ENCODE results near the gene FLYWCH2. TPM values are rescaled to one million over a fixed set of nuclear protein-coding genes. Genes with fewer than 3 reads are reported as not detected.

The FLYWCH2 gene
- total and polyA plus RNA-seq, 2 of the 13 experiments (the other 11 are each of a cell fraction or from before 2014, with no cell fraction given), result 16.9 to 19.8 TPM

DNA sequence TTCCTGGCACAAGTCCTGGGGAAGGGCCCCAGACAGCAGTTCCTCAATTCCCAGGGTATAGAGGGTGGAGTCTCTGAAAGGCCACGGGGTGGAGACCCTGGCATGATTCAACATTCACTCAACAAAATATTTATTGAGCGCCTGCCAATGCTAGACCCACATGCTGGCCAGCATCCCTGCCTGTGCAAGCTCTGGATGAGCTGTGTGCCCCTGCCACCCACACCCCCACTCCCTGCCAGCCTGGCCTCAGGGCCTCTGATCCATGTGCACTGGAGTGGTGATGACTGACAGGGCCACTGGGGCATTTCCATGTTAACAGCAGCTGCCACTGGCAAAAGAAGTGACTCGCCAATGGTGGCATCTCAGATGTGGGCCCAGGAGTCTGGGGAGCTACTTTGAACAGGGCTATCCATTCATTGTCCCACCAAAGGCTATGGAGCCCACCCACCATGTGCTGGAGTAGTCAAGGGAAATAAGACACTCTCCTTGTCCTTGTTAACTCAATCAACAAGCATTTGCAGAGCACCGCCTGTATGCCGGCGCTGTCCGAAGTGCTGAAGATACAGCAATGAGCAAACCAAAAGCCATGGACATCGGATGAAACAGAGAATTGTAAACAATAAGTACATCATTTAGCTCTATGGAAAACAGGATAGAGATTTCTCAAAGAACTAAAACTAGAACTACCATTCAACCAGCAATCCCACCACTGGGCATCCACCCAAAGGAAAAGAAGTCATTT, 22.0 kb upstream of the FLYWCH2 start:
- Histone ChIP-seq H3K4me3 (replicated peaks in 1 of 3; ENCODE audit: insufficient read depth in 1 of 3, low read depth in 2 of 3, low read length in 3 of 3) (no peak overlapping the region), H3K79me2 (ENCODE audit: insufficient read depth, low read length) (no peaks in the 10 kb centered on the region), H3K9me3 (ENCODE audit: low read length) (peaks cover 7% of the 10 kb centered on the region; the same call in 1 of the 2 replicates), H3K4me2 (ENCODE audit: low read depth, low read length) (no peak overlapping the region), H4K20me1 (ENCODE audit: insufficient read depth, low read length) (no peaks in the 10 kb centered on the region), H3K27me3 (ENCODE audit: control insufficient read depth in 1 of 2, insufficient read depth in 2 of 2, low read length in 2 of 2) (peaks cover 2 to 7% of the 10 kb centered on the region in 2 experiments; a peak in 3 of 5 replicates), H3K4me1 (ENCODE audit: insufficient read depth, low read length) (peaks cover 16% of the 10 kb centered on the region), H2AFZ (ENCODE audit: low read length) (no peak overlapping the region), H3K9ac (ENCODE audit: insufficient read depth, low read depth, low read length) (no peak overlapping the region), H3K36me3 (replicated peaks in 1 of 2; ENCODE audit: control insufficient read depth in 1 of 2, insufficient read depth in 2 of 2, low read length in 2 of 2) (no peaks in the 10 kb centered on the region), H3K27ac (ENCODE audit: extremely low read length, insufficient read depth, low read length) (no peak overlapping the region)
- ChIA-PET CTCF (ENCODE audit: low intra/inter-chr PET ratio, low total read pairs) (no interaction called here), POLR2A (no interaction called here)
- intact Hi-C loops (cut with micrococcal nuclease; ENCODE audit: unreplicated experiment), result no loop called here
- DNase-seq (ENCODE audit: low spot score) (no peak), FAIRE-seq (no peak), ATAC-seq (no peak)
- in situ Hi-C loops (cut with HindIII; ENCODE audit: extremely low pct_ligation_motif_present, low pct_unique_long_range_greater_than_20kb), result no loop called here
- WGBS (ENCODE audit: low lambda C conversion rate), result 87% methylated on average over 6 of the region's 8 CpGs
- no TSS peak for BruUV-seq (replicated peaks)
- no peak for TF ChIP-seq LRRFIP1 (CRISPR knock-in tag; conservative IDR thresholded peaks at IDR 0.05)
- TF ChIP-seq ZNF740 (CRISPR knock-in tag; IDR thresholded peaks at IDR 0.05), result no peak
- TF ChIP-seq ZNF468 (CRISPR knock-in tag; IDR thresholded peaks at IDR 0.05), result no peak
- TF ChIP-seq KLF16 (CRISPR knock-in tag; IDR thresholded peaks at IDR 0.05), result 0 out of 4 replicates have a peak, but pooled peaks of 1 of the 2 experiments have one; percentile 18
- TF ChIP-seq WIZ (CRISPR knock-in tag; IDR thresholded peaks at IDR 0.05), result peak; percentile 65; the same call in 1 of the 2 replicates
- peak; percentile 99 for TF ChIP-seq MIXL1 (CRISPR knock-in tag; IDR thresholded peaks at IDR 0.05)
- 0 out of 2 replicates have a peak, but pooled peaks have one; percentile 15 for TF ChIP-seq HDAC2 (CRISPR knock-in tag; IDR thresholded peaks at IDR 0.05)
- TF ChIP-seq ZNF530 (CRISPR knock-in tag; IDR thresholded peaks at IDR 0.05; ENCODE audit: low read depth), result no peak
- peak; percentile 95 for TF ChIP-seq ZKSCAN8 (CRISPR knock-in tag; IDR thresholded peaks at IDR 0.05; ENCODE audit: borderline replicate concordance)
- TF ChIP-seq, protein P1, sequence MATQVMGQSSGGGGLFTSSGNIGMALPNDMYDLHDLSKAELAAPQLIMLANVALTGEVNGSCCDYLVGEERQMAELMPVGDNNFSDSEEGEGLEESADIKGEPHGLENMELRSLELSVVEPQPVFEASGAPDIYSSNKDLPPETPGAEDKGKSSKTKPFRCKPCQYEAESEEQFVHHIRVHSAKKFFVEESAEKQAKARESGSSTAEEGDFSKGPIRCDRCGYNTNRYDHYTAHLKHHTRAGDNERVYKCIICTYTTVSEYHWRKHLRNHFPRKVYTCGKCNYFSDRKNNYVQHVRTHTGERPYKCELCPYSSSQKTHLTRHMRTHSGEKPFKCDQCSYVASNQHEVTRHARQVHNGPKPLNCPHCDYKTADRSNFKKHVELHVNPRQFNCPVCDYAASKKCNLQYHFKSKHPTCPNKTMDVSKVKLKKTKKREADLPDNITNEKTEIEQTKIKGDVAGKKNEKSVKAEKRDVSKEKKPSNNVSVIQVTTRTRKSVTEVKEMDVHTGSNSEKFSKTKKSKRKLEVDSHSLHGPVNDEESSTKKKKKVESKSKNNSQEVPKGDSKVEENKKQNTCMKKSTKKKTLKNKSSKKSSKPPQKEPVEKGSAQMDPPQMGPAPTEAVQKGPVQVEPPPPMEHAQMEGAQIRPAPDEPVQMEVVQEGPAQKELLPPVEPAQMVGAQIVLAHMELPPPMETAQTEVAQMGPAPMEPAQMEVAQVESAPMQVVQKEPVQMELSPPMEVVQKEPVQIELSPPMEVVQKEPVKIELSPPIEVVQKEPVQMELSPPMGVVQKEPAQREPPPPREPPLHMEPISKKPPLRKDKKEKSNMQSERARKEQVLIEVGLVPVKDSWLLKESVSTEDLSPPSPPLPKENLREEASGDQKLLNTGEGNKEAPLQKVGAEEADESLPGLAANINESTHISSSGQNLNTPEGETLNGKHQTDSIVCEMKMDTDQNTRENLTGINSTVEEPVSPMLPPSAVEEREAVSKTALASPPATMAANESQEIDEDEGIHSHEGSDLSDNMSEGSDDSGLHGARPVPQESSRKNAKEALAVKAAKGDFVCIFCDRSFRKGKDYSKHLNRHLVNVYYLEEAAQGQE (IDR thresholded peaks at IDR 0.05; ENCODE audit: borderline replicate concordance in 1 of 2, low read depth in 1 of 2, low read length in 2 of 2), result peak; percentile 68 to 96
- TF ChIP-seq, protein P2, sequence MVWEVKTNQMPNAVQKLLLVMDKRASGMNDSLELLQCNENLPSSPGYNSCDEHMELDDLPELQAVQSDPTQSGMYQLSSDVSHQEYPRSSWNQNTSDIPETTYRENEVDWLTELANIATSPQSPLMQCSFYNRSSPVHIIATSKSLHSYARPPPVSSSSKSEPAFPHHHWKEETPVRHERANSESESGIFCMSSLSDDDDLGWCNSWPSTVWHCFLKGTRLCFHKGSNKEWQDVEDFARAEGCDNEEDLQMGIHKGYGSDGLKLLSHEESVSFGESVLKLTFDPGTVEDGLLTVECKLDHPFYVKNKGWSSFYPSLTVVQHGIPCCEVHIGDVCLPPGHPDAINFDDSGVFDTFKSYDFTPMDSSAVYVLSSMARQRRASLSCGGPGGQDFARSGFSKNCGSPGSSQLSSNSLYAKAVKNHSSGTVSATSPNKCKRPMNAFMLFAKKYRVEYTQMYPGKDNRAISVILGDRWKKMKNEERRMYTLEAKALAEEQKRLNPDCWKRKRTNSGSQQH (CRISPR knock-in tag; IDR thresholded peaks at IDR 0.05; ENCODE audit: low read depth), result 0 out of 2 replicates have a peak, but pooled peaks have one; percentile 45
- TF ChIP-seq ZNF576 (CRISPR knock-in tag; IDR thresholded peaks at IDR 0.05), result no peak
- TF ChIP-seq, protein P3, sequence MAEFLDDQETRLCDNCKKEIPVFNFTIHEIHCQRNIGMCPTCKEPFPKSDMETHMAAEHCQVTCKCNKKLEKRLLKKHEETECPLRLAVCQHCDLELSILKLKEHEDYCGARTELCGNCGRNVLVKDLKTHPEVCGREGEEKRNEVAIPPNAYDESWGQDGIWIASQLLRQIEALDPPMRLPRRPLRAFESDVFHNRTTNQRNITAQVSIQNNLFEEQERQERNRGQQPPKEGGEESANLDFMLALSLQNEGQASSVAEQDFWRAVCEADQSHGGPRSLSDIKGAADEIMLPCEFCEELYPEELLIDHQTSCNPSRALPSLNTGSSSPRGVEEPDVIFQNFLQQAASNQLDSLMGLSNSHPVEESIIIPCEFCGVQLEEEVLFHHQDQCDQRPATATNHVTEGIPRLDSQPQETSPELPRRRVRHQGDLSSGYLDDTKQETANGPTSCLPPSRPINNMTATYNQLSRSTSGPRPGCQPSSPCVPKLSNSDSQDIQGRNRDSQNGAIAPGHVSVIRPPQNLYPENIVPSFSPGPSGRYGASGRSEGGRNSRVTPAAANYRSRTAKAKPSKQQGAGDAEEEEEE (CRISPR knock-in tag; IDR thresholded peaks at IDR 0.05; ENCODE audit: borderline replicate concordance), result no peak

All from HepG2 (cell line).